Neutrophil (primary cell): ENCODE measurements around the gene TBX21.
A peak's percentile ranks its signal among the peaks of the same experiment; 100 is the strongest.

Experiments used
- H3K27ac ChIP-seq: fragments of 200-600 bp; sonication (generic); 2 replicates; pipeline ENCODE4 v1.5.1; 2016; ENCODE audit warnings: mild to moderate bottlenecking, moderate library complexity
- H3K27me3 ChIP-seq: fragments of 200-600 bp; sonication (generic); 2 replicates; pipeline ENCODE4 v1.6.0; 2016; ENCODE audit warnings: mild to moderate bottlenecking
- H3K36me3 ChIP-seq: fragments of 200-600 bp; sonication (generic); 2 replicates; pipeline ENCODE4 v1.5.1; 2017
- H3K4me1 ChIP-seq, 2 experiments: fragments of 200-600 bp in 1 of 2; sonication (generic) in 1 of 2; 1 replicate in 1 of 2; 2 replicates in 1 of 2; pipeline versions ENCODE4 v1.5.1 to v1.6.1; 2013 to 2016; ENCODE audit warnings: low read depth in 1 of 2, low read length in 1 of 2, mild to moderate bottlenecking in 1 of 2, moderate library complexity in 1 of 2; ENCODE audit not compliant: control insufficient read depth in 1 of 2, insufficient read depth in 1 of 2
- H3K4me3 ChIP-seq, 2 experiments: fragments of 200-600 bp in 1 of 2; sonication (generic) in 1 of 2; 1 replicate in 1 of 2; 2 replicates in 1 of 2; pipeline ENCODE4 v1.5.1; 2013 to 2016; ENCODE audit warnings: low read depth in 1 of 2, low read length in 1 of 2, mild to moderate bottlenecking in 1 of 2, moderate library complexity in 1 of 2
- H3K9me3 ChIP-seq: fragments of 200-600 bp; sonication (generic); 2 replicates; pipeline ENCODE4 v1.5.1; 2016
- CTCF ChIP-seq: fragments of 200-600 bp; sonication (generic); IDR thresholded peaks from 2 replicates; pipeline ENCODE4 v1.5.1; 2016; ENCODE audit warnings: antibody characterized with exemption

The TBX21 gene

GRCh38 chr17:47713980-47714700 lies 18.9 kb upstream of the TBX21 start:
- no peak overlapping the region for H3K27ac ChIP-seq
- peaks cover 67% of the 10 kb centered on the region for H3K27me3 ChIP-seq
- H3K9me3 ChIP-seq: no peaks in the 10 kb centered on the region
- no peak overlapping the region for H3K4me3 ChIP-seq
- TF ChIP-seq CTCF: no peak
- H3K4me1 ChIP-seq: no peaks in the 10 kb centered on the region
- peaks cover 27% of the 10 kb centered on the region for H3K36me3 ChIP-seq

- no peaks in the 10 kb centered on the region for H3K4me1 ChIP-seq
- no peak overlapping the region for H3K27ac ChIP-seq
- no peaks in the 10 kb centered on the region for H3K9me3 ChIP-seq
- peaks cover 74% of the 10 kb centered on the region for H3K27me3 ChIP-seq
- H3K4me3 ChIP-seq: no peak overlapping the region
- H3K36me3 ChIP-seq: peaks cover 19% of the 10 kb centered on the region
- no peak for TF ChIP-seq CTCF
Observed at GRCh38 chr17:47714773-47715396, 18.2 kb upstream of the TBX21 start.

GRCh38 chr17:47715669-47716325 lies 17.2 kb upstream of the TBX21 start:
- Histone ChIP-seq H3K36me3 (peaks cover 10% of the 10 kb centered on the region), H3K4me1 (no peaks in the 10 kb centered on the region), H3K27me3 (peaks cover 83% of the 10 kb centered on the region), H3K9me3 (no peaks in the 10 kb centered on the region), H3K27ac (no peak overlapping the region), H3K4me3 (no peak overlapping the region)
- TF ChIP-seq CTCF: no peak

GRCh38 chr17:47716375-47716774 lies 16.7 kb upstream of the TBX21 start:
- peaks cover 4% of the 10 kb centered on the region for H3K36me3 ChIP-seq
- H3K4me3 ChIP-seq: no peak overlapping the region
- no peak for TF ChIP-seq CTCF
- no peak overlapping the region for H3K27ac ChIP-seq
- H3K4me1 ChIP-seq: no peaks in the 10 kb centered on the region
- H3K27me3 ChIP-seq: peaks cover 89% of the 10 kb centered on the region
- no peaks in the 10 kb centered on the region for H3K9me3 ChIP-seq

- Histone ChIP-seq H3K27me3 (peaks cover 95% of the 10 kb centered on the region), H3K4me1 (no peaks in the 10 kb centered on the region), H3K36me3 (no peaks in the 10 kb centered on the region), H3K27ac (no peak overlapping the region), H3K9me3 (no peaks in the 10 kb centered on the region), H3K4me3 (no peak overlapping the region)
- peak; percentile 19 for TF ChIP-seq CTCF
Observed at GRCh38 chr17:47717261-47717697, 15.8 kb upstream of the TBX21 start.
